GM10248 (cell line): ENCODE measurements around the gene ACAT1.
"Not testable (repeated sequence)": the region's sequence is repeated elsewhere in the genome, so short reads cannot be mapped to it uniquely, and the experiment has no call there.

Experiments
- CTCF ChIA-PET: fragments of 300-600 bp; sonication (Branson Sonifier 250); formaldehyde crosslinking; extraction: SDS; loops from one replicate; lab custom pipeline; 2021; ENCODE audit warnings: antibody characterized with exemption; lab: Yijun Ruan, JAX
- POLR2A ChIA-PET: fragments of 350-650 bp; sonication (Branson Sonifier 250); formaldehyde crosslinking; extraction: SDS; loops from one replicate; lab custom pipeline; 2020; ENCODE audit warnings: antibody characterized with exemption; lab: Yijun Ruan, JAX
- DNase-seq: peaks from one replicate; pipeline ENCODE4 v3.0.0; 2012; ENCODE audit errors: extremely low spot score
- CTCF ChIP-seq: IDR thresholded peaks from 2 replicates; pipeline ENCODE4 v1.5.1; 2012; ENCODE audit warnings: mild to moderate bottlenecking, low read depth; ENCODE audit errors: extremely low read depth, missing control alignments, control extremely low read depth

ACAT1 gene

GRCh38 chr11:108122166-108122628 is 830 bp downstream of the ACAT1 start:
- ChIA-PET CTCF (no interaction called here), POLR2A (interaction anchor here (0.6 kb wide), 1 partner anchor 234 kb away, joined by 3 read pairs; no protein-coding TSS in a partner anchor)
- no peak for DNase-seq
- TF ChIP-seq CTCF = no peak

- TF ChIP-seq CTCF = no peak
- CTCF ChIA-PET = interaction anchor here (1.2 to 2.7 kb wide), 3 partner anchors 13 to 51 kb away, joined by 3 to 7 read pairs (median 5); no protein-coding TSS in a partner anchor
- POLR2A ChIA-PET = no interaction called here
- DNase-seq = no peak
Measured at GRCh38 chr11:108125096-108125495, 3.7 kb downstream of the ACAT1 start.

GRCh38 chr11:108128772-108129171 is 7.4 kb downstream of the ACAT1 start:
- DNase-seq = no peak
- TF ChIP-seq CTCF = no peak
- ChIA-PET POLR2A (no interaction called here), CTCF (interaction anchor here (1.3 to 2.8 kb wide), 3 partner anchors 10 to 20 kb away, joined by 3 to 11 read pairs (median 5); no protein-coding TSS in a partner anchor)

- CTCF ChIA-PET = interaction anchor here (1.4 kb wide), 1 partner anchor 10 kb away, joined by 3 read pairs; no protein-coding TSS in a partner anchor
- POLR2A ChIA-PET = interaction anchor here (0.7 kb wide), 1 partner anchor 58 kb away, joined by 3 read pairs; no protein-coding TSS in a partner anchor
- DNase-seq = no peak
- no peak for TF ChIP-seq CTCF
Measured at GRCh38 chr11:108131993-108132392, 10.6 kb downstream of the ACAT1 start.

- DNase-seq, POLR2A ChIA-PET: not testable (repeated sequence)
- CTCF ChIA-PET = interaction anchor here (1.0 to 1.3 kb wide), 2 partner anchors 10 to 14 kb away, joined by 4 read pairs; no protein-coding TSS in a partner anchor
Measured at GRCh38 chr11:108132993-108133538, 11.7 kb downstream of the ACAT1 start.

- CTCF ChIA-PET = no interaction called here
- peak; percentile 45 for TF ChIP-seq CTCF
- peak; percentile 38 for DNase-seq
Measured at GRCh38 chr11:108135845-108136544, 14.6 kb downstream of the ACAT1 start.

GRCh38 chr11:108137212-108137611 is 15.8 kb downstream of the ACAT1 start:
- no peak for TF ChIP-seq CTCF
- ChIA-PET POLR2A (no interaction called here), CTCF (interaction anchor here (0.6 to 2.1 kb wide), 4 partner anchors 18 to 511 kb away, joined by 3 to 5 read pairs (median 4); no protein-coding TSS in a partner anchor)
- no peak for DNase-seq

More at GRCh38 chr11:108135845-108136544, 14.6 kb downstream of the ACAT1 start:
- POLR2A ChIA-PET = no interaction called here
